Measurements from ENCODE around the gene GRB7.
"Not testable (repeated sequence)": the region's sequence is repeated elsewhere in the genome, so short reads cannot be mapped to it uniquely, and the experiment has no call there.

GRB7 gene

GRCh38 chr17:39736319-39737165 is 1.2 kb upstream of the GRB7 start:
- DNase-seq, result no peak

GRCh38 chr17:39737206-39737759 is 455 bp upstream of the GRB7 start:
- no peak for DNase-seq

GRCh38 chr17:39738568-39738901 is 797 bp downstream of the GRB7 start:
- DNase-seq, result no peak

GRCh38 chr17:39738983-39739884 is 1.5 kb downstream of the GRB7 start:
- peak in 1 of 4 experiments; percentile 10 for DNase-seq

- no peak for DNase-seq
Measured at GRCh38 chr17:39739885-39740356, 2.2 kb downstream of the GRB7 start.

- DNase-seq, result no peak
Measured at GRCh38 chr17:39740357-39741111, 2.8 kb downstream of the GRB7 start.

- DNase-seq, result no peak
Measured at GRCh38 chr17:39742126-39742855, 4.6 kb downstream of the GRB7 start.

- DNase-seq, result no peak
Measured at GRCh38 chr17:39742856-39743436, 5.2 kb downstream of the GRB7 start.

GRCh38 chr17:39744075-39744835 is 6.5 kb downstream of the GRB7 start:
- DNase-seq, result no peak

- no peak for DNase-seq
Measured at GRCh38 chr17:39744836-39745215, 7.1 kb downstream of the GRB7 start.

- DNase-seq, result no peak
Measured at GRCh38 chr17:39745335-39746144, 7.8 kb downstream of the GRB7 start.

GRCh38 chr17:39746145-39746461 is 8.4 kb downstream of the GRB7 start:
- no peak for DNase-seq

GRCh38 chr17:39747745-39748144 is 10.0 kb downstream of the GRB7 start:
- no peak for DNase-seq

GRCh38 chr17:39748444-39749034 is 10.8 kb downstream of the GRB7 start:
- DNase-seq, result not testable (repeated sequence)

GRCh38 chr17:39750131-39751015 is 12.6 kb downstream of the GRB7 start:
- no peak for DNase-seq

GRCh38 chr17:39751016-39751543 is 13.3 kb downstream of the GRB7 start:
- DNase-seq, result no peak

GRCh38 chr17:39751637-39752036 is 13.9 kb downstream of the GRB7 start:
- no peak for DNase-seq

GRCh38 chr17:39752241-39752881 is 14.6 kb downstream of the GRB7 start:
- DNase-seq, result no peak
